ENCODE data around the gene YDJC.
A peak's percentile ranks its signal among the peaks of the same experiment; 100 is the strongest.

DNA sequence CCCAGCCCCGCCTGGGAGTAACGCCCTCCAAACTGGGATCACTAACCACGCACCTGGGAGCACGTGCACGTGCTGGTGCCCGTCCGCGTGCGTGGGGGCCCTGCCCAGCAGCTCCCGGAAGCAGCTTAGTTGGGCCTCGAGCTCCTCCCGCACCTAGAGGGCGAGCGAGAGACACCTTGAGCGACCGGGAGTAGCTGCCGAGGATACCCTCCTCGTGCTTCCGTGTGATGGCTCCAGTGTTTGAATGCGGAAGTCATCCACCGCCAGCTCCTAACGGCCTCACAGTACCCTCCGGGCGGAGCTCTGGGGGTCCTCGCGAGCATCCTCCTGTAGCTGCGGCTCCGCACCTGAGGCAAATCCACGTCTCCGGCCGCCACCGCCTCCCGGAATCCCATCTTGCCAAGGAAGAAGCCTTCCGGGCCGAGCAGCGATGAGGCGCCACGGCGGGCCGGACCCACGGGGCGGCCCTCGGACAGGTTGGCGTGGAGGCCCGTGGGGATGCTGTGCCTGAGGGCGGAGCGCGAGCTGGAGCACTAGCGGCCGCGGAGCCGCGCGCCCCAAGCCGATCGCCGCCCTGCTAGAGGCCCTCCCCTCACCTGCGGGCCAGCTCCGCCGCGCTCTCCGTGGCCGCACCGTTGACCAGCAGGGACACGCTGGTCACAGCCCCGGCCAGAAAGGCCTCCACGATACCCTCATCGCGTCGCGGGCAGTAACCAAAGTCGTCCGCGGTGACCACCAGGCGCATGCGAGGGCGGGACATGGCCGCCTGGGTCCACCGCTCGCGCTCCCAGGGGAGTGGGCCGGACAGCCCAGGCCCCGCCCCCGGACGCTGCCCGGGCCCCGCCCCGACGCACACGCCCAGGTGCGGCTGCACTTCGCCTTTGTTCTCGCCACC lies at the start of gene YDJC:
- TF ChIP-seq, protein P1, sequence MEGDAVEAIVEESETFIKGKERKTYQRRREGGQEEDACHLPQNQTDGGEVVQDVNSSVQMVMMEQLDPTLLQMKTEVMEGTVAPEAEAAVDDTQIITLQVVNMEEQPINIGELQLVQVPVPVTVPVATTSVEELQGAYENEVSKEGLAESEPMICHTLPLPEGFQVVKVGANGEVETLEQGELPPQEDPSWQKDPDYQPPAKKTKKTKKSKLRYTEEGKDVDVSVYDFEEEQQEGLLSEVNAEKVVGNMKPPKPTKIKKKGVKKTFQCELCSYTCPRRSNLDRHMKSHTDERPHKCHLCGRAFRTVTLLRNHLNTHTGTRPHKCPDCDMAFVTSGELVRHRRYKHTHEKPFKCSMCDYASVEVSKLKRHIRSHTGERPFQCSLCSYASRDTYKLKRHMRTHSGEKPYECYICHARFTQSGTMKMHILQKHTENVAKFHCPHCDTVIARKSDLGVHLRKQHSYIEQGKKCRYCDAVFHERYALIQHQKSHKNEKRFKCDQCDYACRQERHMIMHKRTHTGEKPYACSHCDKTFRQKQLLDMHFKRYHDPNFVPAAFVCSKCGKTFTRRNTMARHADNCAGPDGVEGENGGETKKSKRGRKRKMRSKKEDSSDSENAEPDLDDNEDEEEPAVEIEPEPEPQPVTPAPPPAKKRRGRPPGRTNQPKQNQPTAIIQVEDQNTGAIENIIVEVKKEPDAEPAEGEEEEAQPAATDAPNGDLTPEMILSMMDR (IDR thresholded peaks at IDR 0.05 in 4 of 5, conservative IDR thresholded peaks at IDR 0.05 in 1 of 5) = peak in 1 of 5 experiments; percentile 98
- TF ChIP-seq POLR2A (IDR thresholded peaks at IDR 0.05) = peak in 1 of 2 donors; percentile 52

Data from gastrocnemius medialis (tissue), 4 donors.